HL-60/S4 (cell line): ENCODE results near the gene SPTLC3.

Experiments
- in situ Hi-C: fragments of 300-500 bp; cut with MboI; formaldehyde crosslinking; loops from 2 replicates; pipeline ENCODE4 v1.14.3; 2022; ENCODE audit warnings: low sequenced_read_pairs

The SPTLC3 gene

DNA sequence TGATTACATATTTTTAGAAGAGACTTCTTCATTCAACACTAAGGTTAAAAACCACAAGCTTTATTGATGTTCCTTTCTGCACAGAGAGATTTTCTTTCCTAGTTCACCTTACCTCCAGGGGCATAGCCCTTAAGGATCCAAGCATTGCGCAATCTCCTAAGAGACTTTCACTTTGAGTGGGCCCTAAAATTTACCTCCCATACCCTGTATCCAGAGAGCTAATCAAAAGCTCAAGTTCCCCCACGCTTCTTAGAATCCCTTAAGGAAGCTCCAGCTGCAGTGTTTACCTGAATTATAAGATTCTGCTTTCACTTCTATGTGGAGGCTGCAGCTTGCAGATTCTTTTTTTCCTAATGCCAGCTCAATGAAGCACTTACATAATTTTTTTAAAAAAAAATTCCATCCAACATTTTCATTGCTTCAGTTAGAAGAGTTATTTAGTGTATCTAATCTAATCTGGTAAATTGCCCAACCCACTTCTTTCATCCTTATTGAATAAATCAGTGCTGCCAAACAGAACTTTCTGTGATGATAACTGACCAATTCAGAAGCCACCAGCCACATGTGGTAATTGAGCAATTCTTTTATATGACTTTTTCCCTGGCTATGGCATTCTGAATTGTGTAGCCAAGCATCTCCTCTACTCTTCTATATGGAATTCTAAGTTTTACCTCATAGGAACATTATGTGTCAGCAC is 24.6 kb upstream of the SPTLC3 start:
- in situ Hi-C loops = no loop called here

DNA sequence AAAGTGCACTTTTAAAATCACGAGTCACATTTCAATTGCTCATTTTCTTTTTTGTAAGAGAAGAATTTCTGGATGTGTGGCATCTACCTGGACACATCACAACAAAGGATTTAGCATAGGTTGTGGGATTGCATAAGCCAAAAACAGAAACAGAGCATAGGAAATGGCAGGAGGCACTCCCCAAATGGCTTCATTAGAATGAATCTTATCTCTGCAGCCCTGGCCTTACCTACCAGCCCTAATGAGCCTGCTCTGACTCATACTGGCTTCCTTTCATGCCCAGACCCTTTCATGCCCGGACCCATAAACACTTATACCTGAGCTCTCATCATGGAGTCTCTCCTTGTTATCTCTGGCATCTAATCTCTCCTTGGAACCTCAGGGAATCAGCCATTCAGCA is 23.9 kb upstream of the SPTLC3 start:
- in situ Hi-C loops = no loop called here

DNA sequence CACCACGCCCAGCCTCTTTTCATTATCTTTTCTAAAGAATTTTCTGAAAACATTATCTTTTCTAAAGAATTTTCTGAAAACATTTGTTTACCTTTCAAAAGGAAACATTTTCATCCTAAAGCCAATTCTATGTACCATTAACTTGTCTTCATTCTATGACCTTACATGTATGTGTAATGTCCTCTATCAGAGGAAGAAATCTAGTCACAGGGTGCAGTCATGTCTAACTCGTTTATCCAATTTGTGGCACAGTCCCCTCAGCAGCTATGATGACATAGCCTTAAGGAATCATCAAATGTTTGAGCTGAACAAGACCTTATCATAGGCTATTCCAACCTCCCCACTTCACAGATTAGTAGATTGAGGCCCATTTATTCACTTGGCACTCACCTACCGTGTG is 21.5 kb upstream of the SPTLC3 start:
- in situ Hi-C loops = no loop called here

DNA sequence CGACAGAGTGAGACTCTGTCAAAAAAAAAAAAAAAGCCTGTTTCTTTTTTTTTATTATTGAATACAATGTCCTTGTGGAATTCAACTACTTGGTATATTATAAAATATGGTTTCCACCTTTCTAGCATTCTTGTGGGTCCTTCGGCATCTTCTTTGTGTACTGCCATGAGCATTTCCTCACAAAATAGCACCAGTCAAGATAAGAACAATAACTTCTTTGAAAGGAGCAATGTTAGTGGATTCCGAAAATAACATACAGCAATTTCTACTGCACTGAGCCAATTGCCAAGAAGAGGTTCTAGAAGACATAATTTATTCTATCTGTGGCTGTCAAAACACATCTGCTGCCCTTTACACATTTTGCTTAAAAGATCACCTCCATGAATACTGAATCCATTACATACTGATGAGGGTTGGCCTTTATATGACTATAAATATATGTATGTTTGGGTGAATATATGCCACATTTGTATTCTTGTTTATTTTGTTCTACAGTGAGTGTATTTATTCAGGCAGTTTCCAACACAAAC is 19.1 kb upstream of the SPTLC3 start:
- in situ Hi-C loops = no loop called here

DNA sequence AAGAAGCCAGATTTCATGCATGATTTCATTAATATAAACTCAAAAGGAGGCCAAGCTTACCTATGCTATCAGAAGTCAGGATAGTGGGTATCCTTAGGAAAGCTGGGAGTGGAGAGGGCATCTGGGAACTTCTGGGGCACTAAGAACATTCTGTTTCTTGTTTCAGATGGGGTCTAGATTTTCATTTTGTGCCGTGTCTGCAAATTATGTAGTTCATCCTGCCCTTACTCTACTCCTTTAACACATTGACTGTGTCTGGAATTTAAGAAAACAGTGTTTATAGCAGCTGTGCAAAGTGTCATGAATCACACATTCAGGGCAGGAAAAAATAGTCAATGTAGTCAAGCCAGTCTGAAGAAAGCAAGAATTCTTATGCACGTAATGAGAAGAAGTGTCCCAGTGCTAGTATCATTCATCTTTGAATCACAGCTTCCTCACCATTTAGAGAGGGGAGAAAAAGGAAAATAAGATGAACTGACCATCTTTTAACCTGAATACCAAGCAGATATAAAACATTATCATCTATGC is 11.6 kb upstream of the SPTLC3 start:
- in situ Hi-C loops = no loop called here

DNA sequence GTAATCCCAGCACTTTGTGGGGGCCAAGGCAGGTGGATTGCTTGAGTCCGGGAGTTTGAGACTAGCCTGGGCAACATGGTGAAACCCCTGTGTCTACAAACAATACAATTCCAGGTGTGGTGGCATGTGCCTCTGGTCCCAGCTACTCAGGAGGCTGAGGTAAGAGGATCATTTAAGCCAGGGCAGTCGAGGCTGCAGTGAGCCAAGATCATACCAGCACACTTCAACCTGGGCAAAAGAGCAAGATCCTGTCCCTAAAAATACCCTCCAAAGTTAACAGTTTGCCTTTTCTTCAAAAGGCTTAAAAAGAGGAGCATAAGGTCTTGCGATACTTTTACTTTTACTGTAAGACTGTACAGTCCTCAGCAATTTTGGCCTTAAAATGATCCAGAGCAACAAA is 10.7 kb upstream of the SPTLC3 start:
- in situ Hi-C loops = no loop called here

DNA sequence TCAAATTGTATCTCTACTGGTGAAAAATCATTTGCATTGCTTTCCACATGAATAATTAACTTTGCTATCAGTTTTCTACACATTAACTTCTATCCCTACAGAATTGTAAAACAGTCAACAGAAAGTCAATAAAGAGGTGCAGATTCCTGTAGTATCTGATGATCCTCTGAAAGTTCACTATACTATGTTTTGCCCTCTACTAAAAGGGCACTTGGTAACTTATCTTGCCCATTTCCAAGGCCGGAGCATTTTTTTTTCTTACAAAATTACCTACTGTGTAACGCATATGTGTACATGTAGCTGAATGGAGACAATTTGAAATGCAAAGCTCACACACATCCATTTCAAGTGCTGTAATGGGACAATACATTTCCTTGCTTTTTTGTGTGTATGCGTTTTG is 9.6 kb upstream of the SPTLC3 start:
- in situ Hi-C loops = no loop called here

DNA sequence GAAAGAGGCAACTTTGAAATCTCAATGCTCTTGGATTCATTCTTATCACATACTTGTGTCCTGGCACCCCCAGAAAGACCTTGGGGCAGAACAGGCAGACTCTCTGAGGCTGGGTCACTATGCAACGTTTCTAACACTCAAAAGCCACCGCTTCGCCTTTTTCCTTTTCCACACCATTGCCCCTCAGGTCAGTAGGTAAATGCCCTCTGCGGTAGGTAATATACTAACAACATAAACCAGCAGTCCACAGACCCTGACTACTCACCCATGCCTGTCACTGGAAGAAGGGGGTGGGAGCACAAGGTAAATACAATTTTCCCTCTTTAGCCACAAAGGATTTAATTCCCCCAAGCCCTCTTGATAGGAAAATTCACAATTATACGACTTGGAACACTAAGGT is 6.5 kb upstream of the SPTLC3 start:
- in situ Hi-C loops = no loop called here

DNA sequence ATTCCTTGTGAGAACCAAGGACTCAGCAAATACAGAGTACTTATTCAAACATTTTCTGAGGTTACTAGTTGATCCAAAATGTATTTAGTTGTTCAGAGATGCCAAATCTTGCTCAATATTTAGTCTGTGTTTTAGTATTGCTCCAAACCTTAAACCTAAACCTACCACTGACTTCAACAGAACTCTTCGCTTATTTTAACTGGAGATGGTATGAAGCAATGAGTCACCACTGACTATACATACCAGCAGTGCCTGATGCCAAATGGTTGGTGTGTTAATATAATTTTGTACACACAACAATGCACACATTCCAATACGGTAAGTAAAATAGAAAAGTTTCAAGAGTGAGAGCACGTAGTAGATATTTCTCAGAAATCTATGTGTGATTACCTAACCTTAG is 1.9 kb upstream of the SPTLC3 start:
- in situ Hi-C loops = no loop called here

DNA sequence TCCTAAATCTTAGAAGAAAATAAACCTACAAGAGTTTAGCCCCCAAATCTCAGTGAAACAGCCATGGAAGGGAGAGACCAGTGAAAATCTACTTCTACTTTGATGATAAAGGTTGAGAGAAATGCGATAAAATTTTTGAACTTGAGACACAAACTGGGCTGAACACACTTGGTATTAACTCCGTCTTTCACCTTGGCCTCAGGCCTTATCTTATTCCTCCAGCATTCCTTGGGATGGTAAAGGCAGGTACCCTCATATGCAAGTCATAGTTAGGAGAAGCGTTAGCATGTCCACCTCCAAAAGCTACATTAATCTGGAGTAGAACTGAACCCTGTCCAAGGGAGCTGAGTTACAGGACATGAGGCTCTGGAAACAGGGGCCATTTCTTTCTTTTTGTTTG is 1.2 kb upstream of the SPTLC3 start:
- in situ Hi-C loops = no loop called here

DNA sequence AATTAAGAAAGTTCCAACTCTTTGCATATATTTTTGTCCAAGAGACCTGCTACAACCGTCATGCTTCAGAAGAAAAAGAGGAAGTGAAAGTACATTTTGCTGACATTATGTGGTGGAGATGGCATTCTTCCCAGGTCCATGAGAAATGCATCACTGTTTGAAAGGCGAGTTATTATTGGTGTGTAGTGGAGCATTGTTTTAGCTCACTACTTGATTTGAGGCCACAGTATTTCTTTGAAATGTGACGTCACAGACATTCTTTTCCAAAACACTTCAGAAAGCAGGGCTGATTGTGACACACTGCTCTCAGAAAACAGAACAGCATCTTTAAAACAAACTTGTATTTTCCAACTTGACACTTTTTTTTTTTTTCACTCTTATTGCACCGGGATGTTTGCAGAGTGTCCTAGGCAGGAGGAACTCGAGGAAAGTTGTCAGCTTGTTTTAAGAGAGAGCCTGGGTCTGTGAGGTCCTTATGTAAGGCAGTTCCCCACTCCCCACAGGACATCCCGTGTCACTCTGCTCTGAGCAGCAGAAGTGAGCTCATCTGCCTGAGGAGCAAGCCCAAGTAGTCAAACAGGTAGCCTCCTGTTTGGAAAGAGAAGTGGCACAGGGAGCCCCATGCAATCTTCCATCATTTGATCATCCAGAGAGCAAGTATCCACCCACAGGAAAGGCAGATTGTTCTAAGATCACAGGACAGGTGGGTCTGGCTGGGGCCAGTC is 1.1 kb downstream of the SPTLC3 start:
- in situ Hi-C loops = no loop called here

DNA sequence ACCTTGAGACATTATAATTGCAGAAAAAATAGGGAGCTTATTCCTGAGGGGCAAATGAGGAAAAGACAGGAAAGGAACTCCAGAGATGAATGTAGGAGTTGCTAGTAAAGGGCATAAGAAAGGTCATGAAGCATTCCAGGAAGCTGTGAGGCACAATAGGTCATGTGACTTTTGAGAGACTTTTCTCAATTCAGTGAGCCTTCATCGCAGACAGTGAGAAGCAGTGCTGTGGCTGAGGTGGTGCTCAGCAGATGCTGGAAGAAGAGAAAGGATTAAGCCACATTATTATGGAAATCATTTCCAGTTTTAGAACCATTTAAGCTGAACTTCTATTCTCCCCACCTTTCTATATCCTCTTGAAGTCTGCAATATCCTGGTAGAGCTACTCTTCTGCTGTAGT is 4.1 kb downstream of the SPTLC3 start:
- in situ Hi-C loops = no loop called here

DNA sequence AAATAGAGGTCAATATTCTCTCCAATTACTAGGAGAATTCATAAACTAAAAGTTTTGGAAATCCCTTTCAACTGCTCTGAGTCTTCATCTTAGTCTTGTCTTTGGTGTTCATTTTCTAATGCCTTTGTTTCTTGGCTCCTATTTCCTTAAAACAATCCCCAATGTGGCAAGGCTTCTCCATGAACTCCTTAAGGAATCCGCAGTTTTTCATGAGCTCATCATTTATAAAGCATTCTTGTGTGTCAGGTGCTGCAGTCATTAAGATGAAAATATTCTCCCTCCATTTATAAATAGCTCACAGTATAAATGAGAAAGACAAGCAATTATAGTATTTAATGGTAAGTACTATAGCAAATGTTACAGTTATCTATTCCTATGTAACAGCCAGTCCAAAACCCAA is 4.6 kb downstream of the SPTLC3 start:
- in situ Hi-C loops = no loop called here

DNA sequence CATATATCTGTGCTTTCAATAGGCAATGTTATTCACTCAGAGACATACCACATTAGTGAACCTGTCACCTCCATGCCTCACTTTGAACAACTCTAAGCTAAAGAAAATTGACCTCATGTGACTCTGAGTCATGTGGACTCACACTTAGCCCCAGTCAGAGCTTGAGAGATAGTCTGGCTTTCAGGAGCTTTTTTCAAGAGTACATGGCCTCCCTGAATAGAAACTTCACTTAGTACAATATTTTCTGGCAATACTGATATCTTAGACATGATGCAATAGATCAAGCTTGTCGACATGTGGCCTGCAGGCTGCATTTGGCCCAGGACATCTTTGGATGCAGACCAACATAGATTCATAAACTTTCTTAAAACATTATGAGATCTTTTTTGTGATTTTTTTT is 8.5 kb downstream of the SPTLC3 start:
- in situ Hi-C loops = no loop called here

DNA sequence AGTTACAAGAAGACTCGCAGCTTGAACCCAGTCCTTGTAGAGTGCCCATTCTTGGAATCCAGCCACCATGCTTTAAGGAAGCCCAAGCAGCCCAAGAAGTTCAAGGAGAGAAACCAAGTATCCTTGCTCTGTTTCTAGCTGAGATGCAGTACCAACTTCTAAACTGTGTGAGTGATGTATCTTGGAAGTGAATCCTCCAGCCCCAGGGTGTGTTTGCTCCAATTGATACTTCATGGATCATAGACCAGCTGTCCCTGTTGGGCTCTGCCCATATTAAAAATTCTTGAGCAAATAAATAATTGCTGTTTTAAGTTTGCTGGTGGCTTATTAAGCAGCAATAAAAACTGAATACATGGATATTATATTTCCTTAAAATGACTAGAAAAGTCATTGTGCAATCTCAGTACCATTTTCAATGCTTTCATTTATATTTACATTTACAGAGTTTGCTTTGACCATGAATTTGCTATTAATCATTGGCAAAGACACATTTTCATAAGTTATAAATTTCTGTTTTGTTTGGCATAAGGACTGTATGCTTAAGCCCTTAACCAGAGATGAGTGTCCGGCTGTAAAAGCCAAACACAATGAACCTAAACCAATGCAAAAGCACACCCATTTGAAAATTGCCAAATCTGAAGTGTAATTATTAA is 9.2 kb downstream of the SPTLC3 start:
- in situ Hi-C loops = no loop called here

DNA sequence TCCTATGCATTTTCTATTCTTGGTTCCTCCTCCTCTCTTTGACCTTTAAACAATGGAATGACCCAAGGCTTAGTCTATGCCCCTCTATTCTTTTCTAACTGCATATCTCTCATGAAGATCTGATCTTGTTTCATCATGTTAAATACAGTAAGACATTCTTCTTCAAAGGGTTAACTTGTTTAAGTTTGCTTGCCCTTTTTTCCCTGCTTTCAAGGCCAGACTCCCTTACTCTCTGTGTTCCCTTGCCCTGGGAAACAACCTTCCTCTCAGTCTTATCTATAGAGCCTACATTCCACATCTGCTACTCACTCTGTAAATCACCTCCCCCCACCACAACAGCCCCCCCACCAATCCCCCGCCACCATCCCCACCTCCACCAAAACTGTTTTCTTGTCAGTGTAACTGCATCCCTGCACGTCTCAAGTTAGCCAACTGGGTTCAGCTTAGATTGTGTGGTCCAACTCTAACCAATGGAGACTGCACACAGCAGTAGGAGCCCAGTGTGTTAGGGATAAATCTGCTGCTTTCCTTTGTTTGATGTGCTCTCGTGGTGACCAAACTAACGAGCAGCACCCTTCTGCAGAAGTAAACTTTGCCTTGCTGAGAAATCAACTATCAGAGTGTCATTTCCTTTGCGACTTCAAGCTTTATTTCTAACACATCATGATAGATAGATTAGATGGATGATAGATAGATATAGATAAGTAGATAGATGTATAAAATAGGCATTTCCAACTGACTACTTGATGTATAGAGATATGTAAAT is 12.6 kb downstream of the SPTLC3 start:
- in situ Hi-C loops = no loop called here

DNA sequence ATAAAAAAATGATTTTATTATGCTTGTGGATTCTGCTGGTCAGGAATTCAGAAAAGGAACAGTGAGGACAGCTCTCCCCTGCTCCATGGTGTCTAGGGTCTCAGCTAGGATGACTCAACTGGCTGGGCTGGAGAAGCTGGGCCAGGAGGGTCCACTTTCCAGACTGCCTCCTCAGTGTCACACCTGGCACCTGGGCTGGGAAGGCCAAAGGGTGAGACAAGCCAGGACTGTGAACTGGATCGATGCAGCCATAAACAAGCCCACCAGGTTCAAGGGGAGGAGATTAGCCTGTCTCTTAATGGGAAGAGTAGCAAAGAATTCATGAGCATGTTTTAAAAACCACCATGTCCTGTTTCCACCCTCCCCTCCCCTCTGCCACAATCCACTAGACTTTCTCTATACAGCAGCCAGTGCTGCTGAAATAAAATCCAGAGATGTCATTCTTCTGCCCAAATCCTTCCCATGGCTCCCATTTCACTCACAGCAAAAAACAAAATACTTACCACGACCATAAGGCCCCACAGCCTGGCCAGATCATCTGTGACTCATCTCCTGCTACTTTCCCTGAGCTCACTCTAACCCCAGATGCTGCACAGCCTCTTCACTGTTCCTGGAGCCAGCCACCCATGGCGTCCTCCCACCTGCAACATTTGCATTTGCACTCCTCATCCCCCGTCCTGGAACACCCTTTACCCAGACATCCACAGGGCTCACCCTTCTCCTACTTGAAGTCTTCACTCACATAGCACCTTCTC is 13.8 kb downstream of the SPTLC3 start:
- in situ Hi-C loops = no loop called here

DNA sequence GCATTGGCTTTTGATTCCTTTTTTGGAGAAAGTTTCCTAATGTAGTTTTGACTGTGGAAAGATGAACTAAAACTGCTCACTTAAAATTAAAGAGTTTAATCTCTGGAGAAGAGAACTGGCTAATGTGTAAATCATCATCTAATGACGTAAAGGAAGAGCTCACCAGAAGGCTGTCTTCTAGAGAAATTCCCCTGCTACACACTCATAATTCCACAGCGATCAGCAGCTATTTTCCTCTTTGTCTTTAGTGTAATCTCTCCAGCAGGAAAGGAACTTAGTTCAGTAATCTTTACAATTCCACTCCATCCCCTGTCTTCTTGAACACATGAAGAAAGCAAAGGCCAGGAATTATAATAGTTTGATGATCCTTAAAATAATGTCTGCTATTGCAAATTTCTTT is 15.8 kb downstream of the SPTLC3 start:
- in situ Hi-C loops = no loop called here

DNA sequence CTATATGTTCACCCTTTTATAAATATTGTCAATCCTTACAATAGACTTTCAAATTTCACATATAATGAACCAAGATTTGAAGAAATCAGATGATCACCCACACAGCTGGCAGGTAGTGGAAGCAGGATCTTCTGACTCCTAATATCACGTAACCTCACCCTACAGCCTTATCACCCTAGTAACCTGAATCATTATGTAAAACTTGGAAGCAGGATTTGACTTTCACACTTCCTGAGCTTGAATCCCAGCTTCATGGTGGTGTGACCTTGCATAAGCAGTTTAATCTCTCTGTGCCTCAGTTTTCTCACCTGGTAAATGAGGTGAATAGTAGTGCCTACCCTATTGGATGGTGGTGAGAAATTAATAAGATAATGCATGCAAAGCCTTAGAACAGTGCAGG is 16.4 kb downstream of the SPTLC3 start:
- in situ Hi-C loops = no loop called here

DNA sequence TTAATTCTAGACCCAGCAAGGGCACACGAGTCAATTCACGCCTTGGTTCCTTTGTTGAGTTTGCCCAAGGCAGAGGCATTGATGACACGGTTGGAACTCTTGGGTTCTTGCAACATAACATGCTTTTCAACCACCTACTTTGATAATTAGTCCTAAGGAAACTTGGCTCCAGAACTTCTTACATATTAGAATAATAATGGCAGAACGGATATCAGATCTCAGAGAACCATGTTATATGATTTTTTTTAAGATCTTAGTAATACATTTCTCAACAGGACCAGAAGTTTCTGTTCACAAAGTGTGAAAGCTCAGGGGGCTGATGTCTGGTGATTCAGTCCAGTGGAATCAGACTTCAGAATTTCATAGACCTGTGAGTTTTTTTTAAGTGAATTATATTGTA is 19.2 kb downstream of the SPTLC3 start:
- in situ Hi-C loops = no loop called here
